K562 (cell line): ENCODE data around the gene DVL2. TPM values are rescaled to one million over a fixed set of nuclear protein-coding genes. Genes with fewer than 3 reads are reported as not detected.
A peak's percentile ranks its signal among the peaks of the same experiment; 100 is the strongest.

Experiments
- ADNP ChIP-seq: fragments of 200-800 bp; sonication (Bioruptor generic); IDR thresholded peaks from 2 replicates; pipeline ENCODE4 v1.6.1; 2016; ENCODE audit warnings: missing genetic modification characterization, missing compliant biosample characterization
- ATF3 ChIP-seq, 2 experiments: fragments of 450-650 bp in 1 of 2; sonication (generic) in 1 of 2; formaldehyde crosslinking in 1 of 2; IDR thresholded peaks in 1 of 2; conservative IDR thresholded peaks in 1 of 2; 2 replicates each; pipeline versions ENCODE4 v1.6.1 to v1.8.1; 2016 to 2023; ENCODE audit warnings: mild to moderate bottlenecking in 2 of 2, moderate library complexity in 2 of 2, inconsistent platforms in 1 of 2, missing genetic modification reagents in 1 of 2
- CC2D1A ChIP-seq: fragments of 450-650 bp; IDR thresholded peaks from 2 replicates; pipeline ENCODE4 v1.6.1; 2017; ENCODE audit warnings: mild to moderate bottlenecking
- EZH2 ChIP-seq: IDR thresholded peaks from 2 replicates; pipeline ENCODE4 v1.6.1; 2012; ENCODE audit warnings: low read depth, mild to moderate bottlenecking, inconsistent platforms, low read length, borderline replicate concordance
- NRF1 ChIP-seq, 2 experiments: fragments of 450-650 bp; IDR thresholded peaks in 1 of 2; conservative IDR thresholded peaks in 1 of 2; 2 replicates each; pipeline ENCODE4 v1.6.1; 2014; ENCODE audit warnings: mild to moderate bottlenecking in 2 of 2
- PML ChIP-seq: IDR thresholded peaks from 2 replicates; pipeline ENCODE4 v1.6.1; 2012; ENCODE audit warnings: low read length, inconsistent platforms
- SLC30A9 ChIP-seq: fragments of 250-450 bp; sonication (Bioruptor Pico); IDR thresholded peaks from 2 replicates; pipeline ENCODE4 v1.8.0; 2022; ENCODE audit warnings: mild to moderate bottlenecking, moderate library complexity
- SMAD1 ChIP-seq: fragments of 150-350 bp; IDR thresholded peaks from 2 replicates; pipeline ENCODE4 v1.6.1; 2014; ENCODE audit warnings: low read length, low read depth; ENCODE audit not compliant: partially characterized antibody
- SMARCA4 ChIP-seq: fragments of 450-650 bp; IDR thresholded peaks from 2 replicates; pipeline ENCODE4 v1.6.1; 2016
- SOX6 ChIP-seq: fragments of 450-650 bp; IDR thresholded peaks from 2 replicates; pipeline ENCODE4 v1.6.1; 2014; ENCODE audit warnings: mild to moderate bottlenecking
- ZNF274 ChIP-seq: IDR thresholded peaks from 2 replicates; pipeline ENCODE4 v1.6.1; 2011; ENCODE audit warnings: low read depth, mild to moderate bottlenecking, low read length, moderate library complexity, borderline replicate concordance
- ZNF583 ChIP-seq: fragments of 250-450 bp; sonication (Bioruptor Pico); IDR thresholded peaks from 2 replicates; pipeline ENCODE4 v1.4.0; 2020
- polyA plus RNA-seq, 8 experiments: library from polyadenylated mRNA; depleted of rRNA in 4 of 8; stranded (reverse) in 5 of 8; unstranded in 3 of 8; fragments of >200 nt; fragmentation: Nextera tagmentation in 2 of 8; fragmentation: Illumina TruSeq in 1 of 8; extraction: Ambion mirVana in 2 of 8; extraction: Trizol in 1 of 8; gene quantifications; 2 replicates each; pipeline versions ENCODE4 v1.2.1 to v1.2.3, GENCODE V29; 2011 to 2014; ENCODE audit warnings: inconsistent platforms in 1 of 8, missing spikeins in 1 of 8
- total RNA-seq, 7 experiments: library from RNA; depleted of rRNA in 6 of 7; stranded (reverse); fragments of >200 nt in 6 of 7; fragmentation: Illumina TruSeq in 2 of 7; extraction: Trizol in 2 of 7; gene quantifications; 2 replicates each; pipeline versions ENCODE4 v1.2.1 to v1.2.3, GENCODE V29; 2011 to 2021; ENCODE audit warnings: low replicate concordance in 1 of 7
- TF ChIP-seq, protein P1 (sequence below): fragments of 450-650 bp; formaldehyde crosslinking; IDR thresholded peaks from 2 replicates; pipeline ENCODE4 v1.4.0; 2022; ENCODE audit warnings: missing genetic modification characterization
- TF ChIP-seq, protein P2 (sequence below): sonication (generic); formaldehyde crosslinking; IDR thresholded peaks from 2 replicates; pipeline ENCODE4 v1.8.0; 2022; ENCODE audit warnings: mild to moderate bottlenecking, low read depth, missing genetic modification reagents
- TF ChIP-seq, protein P3 (sequence below), 2 experiments: IDR thresholded peaks; 2 replicates each; pipeline ENCODE4 v1.6.1; 2011; ENCODE audit warnings: borderline replicate concordance in 1 of 2, control low read depth in 1 of 2, low read depth in 1 of 2, low read length in 1 of 2, mild to moderate bottlenecking in 1 of 2, mixed read lengths in 1 of 2, moderate library complexity in 1 of 2; ENCODE audit not compliant: insufficient read depth in 1 of 2, insufficient read length in 1 of 2, poor library complexity in 1 of 2, severe bottlenecking in 1 of 2; ENCODE audit errors: extremely low read depth in 1 of 2

Gene DVL2
- total and polyA plus RNA-seq, 9 of the 15 experiments (the other 6 are each of a cell fraction or from before 2014, with no cell fraction given), result 1.3 to 49.5 (median 24.3) TPM

DNA sequence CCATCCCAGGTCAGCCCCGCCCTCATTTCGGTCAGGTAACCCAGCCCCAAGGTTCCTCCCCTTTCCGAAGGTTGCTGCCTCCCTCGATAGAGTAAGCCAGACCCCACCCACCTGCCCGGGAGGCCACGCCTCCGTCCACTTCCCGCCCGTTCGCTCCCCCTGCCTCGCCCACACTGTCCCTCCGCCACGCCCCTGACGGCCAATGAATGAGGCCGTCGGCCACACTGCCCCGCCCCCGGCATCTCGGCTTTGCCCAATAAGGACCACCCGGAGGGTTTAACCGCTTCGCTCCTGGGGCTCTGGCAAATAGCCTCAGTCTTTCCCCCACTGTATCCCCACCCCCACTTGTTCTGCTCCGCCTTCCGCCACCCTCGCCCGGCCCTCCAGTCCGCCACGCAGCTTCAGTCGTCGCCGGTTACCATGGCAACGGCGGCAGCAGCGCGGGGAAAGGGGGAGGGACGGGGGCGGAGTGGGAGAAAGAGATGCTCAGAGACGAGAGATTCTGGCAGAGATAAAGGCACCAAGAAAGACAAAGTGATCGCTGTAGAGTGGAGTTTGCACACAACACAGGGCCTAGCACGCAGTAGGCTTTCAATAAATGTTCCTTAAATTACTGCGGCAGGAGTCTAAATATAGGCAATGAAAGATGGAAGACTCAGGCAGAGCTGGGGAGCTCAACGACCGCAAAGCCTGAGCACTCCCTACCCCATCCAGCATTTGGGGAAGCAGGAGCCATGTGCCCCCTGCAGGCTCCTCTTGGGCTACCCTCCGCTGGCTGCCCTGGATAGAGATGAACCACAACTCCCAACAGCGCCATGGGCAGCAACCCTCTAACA, 19.8 kb downstream of the DVL2 start (continued):
- TF ChIP-seq ATF3 (IDR thresholded peaks at IDR 0.05) (no peak; the same call in 1 of the 2 replicates), ATF3 (CRISPR knock-in tag; conservative IDR thresholded peaks at IDR 0.05) (no peak), ZNF274 (no peak), EZH2 (no peak), SLC30A9 (CRISPR knock-in tag) (no peak), PML (no peak), SMAD1 (no peak), SMARCA4 (no peak), ADNP (tag) (no peak), CC2D1A (peak; percentile 41; the same call in 1 of the 2 replicates), ZNF583 (no peak), SOX6 (no peak), NRF1 (conservative IDR thresholded peaks at IDR 0.05 in 1 of 2, IDR thresholded peaks at IDR 0.05 in 1 of 2) (peak; percentile 28 to 31)
- TF ChIP-seq, protein P1, sequence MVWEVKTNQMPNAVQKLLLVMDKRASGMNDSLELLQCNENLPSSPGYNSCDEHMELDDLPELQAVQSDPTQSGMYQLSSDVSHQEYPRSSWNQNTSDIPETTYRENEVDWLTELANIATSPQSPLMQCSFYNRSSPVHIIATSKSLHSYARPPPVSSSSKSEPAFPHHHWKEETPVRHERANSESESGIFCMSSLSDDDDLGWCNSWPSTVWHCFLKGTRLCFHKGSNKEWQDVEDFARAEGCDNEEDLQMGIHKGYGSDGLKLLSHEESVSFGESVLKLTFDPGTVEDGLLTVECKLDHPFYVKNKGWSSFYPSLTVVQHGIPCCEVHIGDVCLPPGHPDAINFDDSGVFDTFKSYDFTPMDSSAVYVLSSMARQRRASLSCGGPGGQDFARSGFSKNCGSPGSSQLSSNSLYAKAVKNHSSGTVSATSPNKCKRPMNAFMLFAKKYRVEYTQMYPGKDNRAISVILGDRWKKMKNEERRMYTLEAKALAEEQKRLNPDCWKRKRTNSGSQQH (CRISPR knock-in tag), result peak; percentile 64; the same call in 1 of the 2 replicates
- TF ChIP-seq, protein P2, sequence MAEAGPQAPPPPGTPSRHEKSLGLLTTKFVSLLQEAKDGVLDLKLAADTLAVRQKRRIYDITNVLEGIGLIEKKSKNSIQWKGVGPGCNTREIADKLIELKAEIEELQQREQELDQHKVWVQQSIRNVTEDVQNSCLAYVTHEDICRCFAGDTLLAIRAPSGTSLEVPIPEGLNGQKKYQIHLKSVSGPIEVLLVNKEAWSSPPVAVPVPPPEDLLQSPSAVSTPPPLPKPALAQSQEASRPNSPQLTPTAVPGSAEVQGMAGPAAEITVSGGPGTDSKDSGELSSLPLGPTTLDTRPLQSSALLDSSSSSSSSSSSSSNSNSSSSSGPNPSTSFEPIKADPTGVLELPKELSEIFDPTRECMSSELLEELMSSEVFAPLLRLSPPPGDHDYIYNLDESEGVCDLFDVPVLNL (CRISPR knock-in tag), result 0 out of 2 replicates have a peak, but pooled peaks have one; percentile 3
- TF ChIP-seq, protein P3, sequence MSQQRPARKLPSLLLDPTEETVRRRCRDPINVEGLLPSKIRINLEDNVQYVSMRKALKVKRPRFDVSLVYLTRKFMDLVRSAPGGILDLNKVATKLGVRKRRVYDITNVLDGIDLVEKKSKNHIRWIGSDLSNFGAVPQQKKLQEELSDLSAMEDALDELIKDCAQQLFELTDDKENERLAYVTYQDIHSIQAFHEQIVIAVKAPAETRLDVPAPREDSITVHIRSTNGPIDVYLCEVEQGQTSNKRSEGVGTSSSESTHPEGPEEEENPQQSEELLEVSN (IDR thresholded peaks at IDR 0.05; ENCODE audit: borderline replicate concordance in 1 of 2, extremely low read depth in 1 of 2, insufficient read depth in 1 of 2, insufficient read length in 1 of 2, low read depth in 1 of 2, low read length in 1 of 2, poor library complexity in 1 of 2, severe bottlenecking in 1 of 2), result peak; percentile 21 to 61
